GM21390 (cell line): Measurements from ENCODE around the gene HCN2.

Source experiments
- ATAC-seq: cut with Tn5 transposase; IDR thresholded peaks from one replicate; pipeline ENCODE4 v1.9.1; 2021; ENCODE audit not compliant: unreplicated experiment

The HCN2 gene

GRCh38 chr19:651114-651818 is 61.6 kb downstream of the HCN2 start:
- ATAC-seq: no peak

- no peak for ATAC-seq
These were observed 62.3 kb downstream of the HCN2 start for GRCh38 chr19:651991-652390.

GRCh38 chr19:652467-653389 is 63.0 kb downstream of the HCN2 start:
- ATAC-seq: no peak

GRCh38 chr19:653425-653824 is 63.7 kb downstream of the HCN2 start:
- ATAC-seq: no peak

- no peak for ATAC-seq
These were observed 66.0 kb downstream of the HCN2 start for GRCh38 chr19:655691-656090.

- ATAC-seq: no peak
These were observed 67.3 kb downstream of the HCN2 start for GRCh38 chr19:656751-657559.

GRCh38 chr19:657611-658010 is 67.9 kb downstream of the HCN2 start:
- ATAC-seq: no peak

GRCh38 chr19:658059-658839 is 68.6 kb downstream of the HCN2 start:
- no peak for ATAC-seq

GRCh38 chr19:658916-659839 is 69.5 kb downstream of the HCN2 start:
- ATAC-seq: no peak

- ATAC-seq: no peak
These were observed 71.2 kb downstream of the HCN2 start for GRCh38 chr19:660793-661426.

GRCh38 chr19:661427-662196 is 71.9 kb downstream of the HCN2 start:
- ATAC-seq: no peak

- no peak for ATAC-seq
These were observed 72.7 kb downstream of the HCN2 start for GRCh38 chr19:662207-662961.

- ATAC-seq: peak; percentile 57
These were observed 73.4 kb downstream of the HCN2 start, which contains the start of gene RNF126 for GRCh38 chr19:662962-663681. RNF126 (minus strand) TSS chr19:663214; CDS start chr19:663121, 93 bp downstream.

- ATAC-seq: no peak
These were observed 74.0 kb downstream of the HCN2 start for GRCh38 chr19:663682-664117.

GRCh38 chr19:664913-665443 is 75.3 kb downstream of the HCN2 start:
- no peak for ATAC-seq
